GM23338 (cell line): ENCODE data around the gene MFGE8. TPM values are rescaled to one million over a fixed set of nuclear protein-coding genes. Genes with fewer than 3 reads are reported as not detected.

Experiments used
- ATAC-seq: fragments of 200-7000 bp; cut with Tn5 transposase; 3 replicates; pipeline ENCODE4 v1.9.1; 2020
- DNase-seq: peaks from one replicate; pipeline ENCODE4 v3.0.0-alpha.2; 2015; ENCODE audit warnings: low spot score
- H2AFZ ChIP-seq: fragments of 200-600 bp; sonication (generic); 2 replicates; pipeline ENCODE4 v1.8.0; 2016; ENCODE audit warnings: antibody characterized with exemption, mild to moderate bottlenecking, moderate library complexity
- H3F3A ChIP-seq: fragments of 200-600 bp; sonication (generic); replicated peaks from 2 replicates; pipeline ENCODE4 v1.8.0; 2017; ENCODE audit warnings: antibody characterized with exemption, mixed run types, low read depth
- H3K27ac ChIP-seq: fragments of 200-600 bp; sonication (generic); 2 replicates; pipeline ENCODE4 v1.6.1; 2016; ENCODE audit warnings: low read depth
- H3K27me3 ChIP-seq: fragments of 200-600 bp; sonication (generic); 2 replicates; pipeline ENCODE4 v1.8.0; 2016; ENCODE audit warnings: mild to moderate bottlenecking, mixed run types, moderate library complexity; ENCODE audit not compliant: insufficient read depth
- H3K36me3 ChIP-seq: fragments of 200-600 bp; sonication (generic); 2 replicates; pipeline ENCODE4 v1.8.0; 2016; ENCODE audit warnings: mild to moderate bottlenecking; ENCODE audit not compliant: insufficient read depth
- H3K4me1 ChIP-seq: fragments of 200-600 bp; sonication (generic); 2 replicates; pipeline ENCODE4 v1.8.0; 2016; ENCODE audit warnings: mild to moderate bottlenecking, moderate library complexity; ENCODE audit not compliant: insufficient read depth
- H3K4me2 ChIP-seq: fragments of 200-600 bp; sonication (generic); 2 replicates; pipeline ENCODE4 v1.7.1; 2017; ENCODE audit warnings: mixed run types
- H3K4me3 ChIP-seq: fragments of 200-600 bp; sonication (generic); 2 replicates; pipeline ENCODE4 v1.6.1; 2016; ENCODE audit warnings: mixed run types
- H3K79me2 ChIP-seq: fragments of 200-600 bp; sonication (generic); replicated peaks from 2 replicates; pipeline ENCODE4 v1.8.0; 2017; ENCODE audit warnings: mild to moderate bottlenecking; ENCODE audit not compliant: insufficient read depth
- H3K9me2 ChIP-seq: fragments of 200-600 bp; sonication (generic); 2 replicates; pipeline ENCODE4 v1.8.0; 2017; ENCODE audit not compliant: insufficient read depth
- H4K20me1 ChIP-seq: fragments of 200-600 bp; sonication (generic); replicated peaks from 2 replicates; pipeline ENCODE4 v1.8.0; 2017; ENCODE audit warnings: mild to moderate bottlenecking; ENCODE audit not compliant: insufficient read depth
- H3K27ac Mint-ChIP-seq: 2 replicates; pipeline ENCODE4 v1.8.0; 2020; ENCODE audit warnings: inconsistent platforms, mild to moderate bottlenecking, moderate library complexity, mixed read lengths
- H3K27me3 Mint-ChIP-seq: 3 replicates; pipeline ENCODE4 v1.8.0; 2022; ENCODE audit warnings: low read depth, mild to moderate bottlenecking, moderate library complexity, mixed read lengths, inconsistent platforms; ENCODE audit not compliant: insufficient read depth, poor library complexity
- H3K36me3 Mint-ChIP-seq: 3 replicates; pipeline ENCODE4 v1.8.0; 2021; ENCODE audit warnings: low read depth, mild to moderate bottlenecking, inconsistent platforms, moderate library complexity, mixed read lengths
- H3K4me1 Mint-ChIP-seq: 3 replicates; pipeline ENCODE4 v1.8.0; 2020; ENCODE audit warnings: mild to moderate bottlenecking, inconsistent platforms, mixed read lengths
- H3K4me3 Mint-ChIP-seq: 3 replicates; pipeline ENCODE4 v1.8.0; 2021; ENCODE audit warnings: moderate library complexity, mild to moderate bottlenecking, inconsistent platforms, mixed read lengths
- H3K9me3 Mint-ChIP-seq: 3 replicates; pipeline ENCODE4 v1.8.0; 2020; ENCODE audit warnings: moderate library complexity, mild to moderate bottlenecking, inconsistent platforms, mixed read lengths
- CREB1 ChIP-seq: fragments of 250-450 bp; sonication (Bioruptor Pico); IDR thresholded peaks from 2 replicates; pipeline ENCODE4 v1.5.0; 2020; ENCODE audit warnings: low read depth, mild to moderate bottlenecking, moderate library complexity
- CTCF ChIP-seq, 2 experiments: fragments of 200-600 bp in 1 of 2; sonication (generic) in 1 of 2; conservative IDR thresholded peaks; 2 replicates each; pipeline versions ENCODE4 v1.5.1 to v1.6.1; 2016 to 2017; ENCODE audit warnings: antibody characterized with exemption in 2 of 2, low read depth in 2 of 2, mild to moderate bottlenecking in 2 of 2, moderate library complexity in 1 of 2
- ETS1 ChIP-seq: IDR thresholded peaks from 2 replicates; pipeline ENCODE4 v1.6.1; 2016; ENCODE audit warnings: antibody characterized with exemption
- EZH2 ChIP-seq: fragments of 200-600 bp; sonication (generic); IDR thresholded peaks from one replicate; pipeline ENCODE4 v1.8.0; 2017; ENCODE audit warnings: antibody characterized with exemption, mild to moderate bottlenecking, low read depth; ENCODE audit not compliant: unreplicated experiment
- EZH2phosphoT487 ChIP-seq: fragments of 200-600 bp; sonication (generic); IDR thresholded peaks from one replicate; pipeline ENCODE4 v1.8.1; 2018; ENCODE audit warnings: antibody characterized with exemption; ENCODE audit not compliant: unreplicated experiment
- JUNB ChIP-seq: IDR thresholded peaks from one replicate; pipeline ENCODE4 v1.6.1; 2016; ENCODE audit warnings: antibody characterized with exemption; ENCODE audit not compliant: unreplicated experiment
- NANOG ChIP-seq: IDR thresholded peaks from 2 replicates; pipeline ENCODE4 v1.6.1; 2016; ENCODE audit warnings: antibody characterized with exemption, borderline replicate concordance
- POLR2AphosphoS5 ChIP-seq: IDR thresholded peaks from 2 replicates; pipeline ENCODE4 v1.6.1; 2016; ENCODE audit warnings: antibody characterized with exemption, low read depth
- REST ChIP-seq: IDR thresholded peaks from one replicate; pipeline ENCODE4 v1.6.1; 2018; ENCODE audit warnings: antibody characterized with exemption; ENCODE audit not compliant: unreplicated experiment
- STAT1 ChIP-seq: IDR thresholded peaks from one replicate; pipeline ENCODE4 v1.6.1; 2016; ENCODE audit warnings: antibody characterized with exemption; ENCODE audit not compliant: unreplicated experiment
- ZNF114 ChIP-seq: fragments of 250-450 bp; sonication (Bioruptor Pico); IDR thresholded peaks from 2 replicates; pipeline ENCODE4 v1.5.0; 2020; ENCODE audit warnings: mild to moderate bottlenecking, moderate library complexity
- ZNF331 ChIP-seq: fragments of 250-450 bp; sonication (Bioruptor Pico); IDR thresholded peaks from 2 replicates; pipeline ENCODE4 v1.5.0; 2020; ENCODE audit warnings: low read depth, mild to moderate bottlenecking, moderate library complexity
- polyA plus RNA-seq: library from polyadenylated mRNA; unstranded; fragments of >200 nt; fragmentation: Nextera tagmentation; extraction: Ambion mirVana; gene quantifications from 2 replicates; pipeline ENCODE4 v1.2.1, GENCODE V29; 2016
- total RNA-seq: library from RNA; depleted of rRNA; stranded (reverse); fragments of >200 nt; shearing (Covaris generic); gene quantifications from 2 replicates; pipeline ENCODE4 v1.2.3, GENCODE V29; 2014

MFGE8 gene
- total and polyA plus RNA-seq, 2 experiments from 2014 or later = 279 to 671 TPM

DNA sequence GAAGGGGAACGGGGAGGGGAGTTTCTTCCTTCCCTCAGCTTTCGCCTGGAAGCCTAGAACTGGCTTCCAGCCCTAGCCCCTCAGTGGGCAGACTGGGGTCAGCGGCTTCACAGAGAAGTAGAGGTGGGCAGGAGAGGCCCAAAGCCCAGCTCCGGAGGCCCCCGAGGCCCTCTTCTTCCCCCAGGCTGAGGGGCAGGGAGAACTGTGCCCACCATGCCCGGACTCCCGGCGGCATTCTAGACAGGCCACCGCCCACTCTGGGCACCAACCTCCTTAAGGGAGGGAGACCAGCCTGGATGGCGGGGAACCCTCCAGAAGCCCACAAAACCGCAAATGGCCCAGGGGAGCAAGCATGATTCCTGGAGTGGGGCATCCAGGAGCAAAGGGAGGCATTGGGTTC lies 35.8 kb downstream of the MFGE8 start (continued):
- TF ChIP-seq ETS1 = no peak
- TF ChIP-seq ZNF114 = no peak
- no peak for TF ChIP-seq STAT1
- TF ChIP-seq NANOG = no peak
- TF ChIP-seq ZNF331 = no peak
- no peak for TF ChIP-seq EZH2phosphoT487

DNA sequence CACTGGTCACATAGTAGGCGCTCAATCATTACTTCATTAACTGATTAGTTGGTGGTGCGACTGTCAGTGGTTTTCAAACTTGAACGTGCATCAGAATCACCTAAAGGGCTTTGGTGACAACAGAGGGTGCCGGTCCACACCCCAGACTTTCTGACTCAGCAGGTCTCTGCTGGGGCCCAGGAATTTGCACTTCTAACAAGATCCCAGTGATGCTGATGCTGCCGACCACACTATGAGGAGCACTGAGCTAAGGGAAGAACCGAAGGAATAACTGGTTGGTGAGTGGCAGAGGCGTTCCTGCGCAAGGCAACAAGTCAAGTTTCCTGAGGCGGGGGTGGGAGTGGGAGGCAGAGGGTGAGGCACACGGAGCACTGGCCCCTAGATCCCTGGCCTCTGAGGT lies 36.6 kb downstream of the MFGE8 start:
- no peak for ATAC-seq

DNA sequence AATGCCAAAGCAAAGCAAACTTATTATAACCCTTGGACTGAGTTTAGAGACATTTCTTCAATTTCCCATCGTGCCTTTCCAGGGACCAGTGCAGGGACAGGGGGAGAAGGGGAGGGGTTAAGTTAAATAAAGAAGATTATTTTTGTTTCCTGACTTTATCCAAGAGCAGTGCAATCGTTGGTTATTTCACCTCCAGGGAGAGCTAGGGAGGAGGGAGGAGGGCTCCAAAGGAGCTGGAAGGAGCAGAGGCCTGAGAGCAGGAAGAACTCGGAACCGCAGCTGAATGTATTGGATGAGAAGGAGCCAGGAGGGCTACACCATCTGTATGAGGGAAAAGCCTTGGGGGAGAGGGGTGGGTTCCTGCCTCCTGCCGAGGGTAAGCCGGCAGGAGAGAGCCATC lies 38.5 kb downstream of the MFGE8 start:
- Histone ChIP-seq H3K79me2 (no peaks in the 10 kb centered on the region), H2AFZ (no peak overlapping the region), H4K20me1 (no peaks in the 10 kb centered on the region), H3K9me2 (no peaks in the 10 kb centered on the region), H3K27ac (no peak overlapping the region), H3F3A (no peaks in the 10 kb centered on the region), H3K27me3 (no peaks in the 10 kb centered on the region), H3K4me2 (no peak overlapping the region), H3K36me3 (no peaks in the 10 kb centered on the region), H3K4me1 (peaks cover 6% of the 10 kb centered on the region; the same call in 1 of the 2 replicates), H3K4me3 (no peak overlapping the region)
- peaks cover 22% of the 10 kb centered on the region for H3K27me3 Mint-ChIP-seq
- peak; percentile 7; the same call in 1 of the 3 replicates for ATAC-seq
- peaks cover 17% of the 10 kb centered on the region; the same call in 2 of the 3 replicates for H3K36me3 Mint-ChIP-seq
- TF ChIP-seq EZH2phosphoT487 = no peak
- TF ChIP-seq CTCF (conservative IDR thresholded peaks at IDR 0.05; ENCODE audit: low read depth in 2 of 2) = no peak
- no peak for TF ChIP-seq JUNB
- TF ChIP-seq ZNF114 = no peak
- TF ChIP-seq STAT1 = no peak
- TF ChIP-seq POLR2AphosphoS5 = no peak
- no peak for TF ChIP-seq EZH2
- TF ChIP-seq REST = no peak
- no peak for TF ChIP-seq ZNF331
- TF ChIP-seq ETS1 = no peak
- no peak for TF ChIP-seq CREB1 (CRISPR knock-in tag)
- H3K4me1 Mint-ChIP-seq = peaks cover 14% of the 10 kb centered on the region
- H3K27ac Mint-ChIP-seq = peak overlapping the region; percentile 8; the same call in 1 of the 2 replicates
- no peak overlapping the region for H3K4me3 Mint-ChIP-seq
- H3K9me3 Mint-ChIP-seq = peaks cover 4% of the 10 kb centered on the region; the same call in 1 of the 3 replicates
- DNase-seq = no peak

More for the DNA sequence above, 36.6 kb downstream of the MFGE8 start:
- no peaks in the 10 kb centered on the region for H3K9me2 ChIP-seq
- no peak overlapping the region for H3K27ac ChIP-seq
- H3K36me3 ChIP-seq = no peaks in the 10 kb centered on the region
- no peak for DNase-seq
- H3K79me2 ChIP-seq = no peaks in the 10 kb centered on the region
- H2AFZ ChIP-seq = no peak overlapping the region
- Mint-ChIP-seq H3K27me3 (peaks cover 16% of the 10 kb centered on the region), H3K4me1 (peaks cover 14% of the 10 kb centered on the region), H3K9me3 (no peaks in the 10 kb centered on the region), H3K27ac (peak overlapping the region; percentile 41; the same call in 1 of the 2 replicates), H3K4me3 (no peak overlapping the region), H3K36me3 (peaks cover 31% of the 10 kb centered on the region)
- no peaks in the 10 kb centered on the region for H3K27me3 ChIP-seq
- no peak for TF ChIP-seq CREB1 (CRISPR knock-in tag)
- no peak for TF ChIP-seq STAT1
- no peak for TF ChIP-seq JUNB
- peaks cover 6% of the 10 kb centered on the region; the same call in 1 of the 2 replicates for H3K4me1 ChIP-seq
- no peak overlapping the region for H3K4me3 ChIP-seq
- H3F3A ChIP-seq = no peaks in the 10 kb centered on the region
- no peak overlapping the region for H3K4me2 ChIP-seq
- H4K20me1 ChIP-seq = no peaks in the 10 kb centered on the region
